Cerebellar cortex (tissue), 1 donor: ENCODE data around the gene GAB1.

Experiments
- DNase-seq: peaks from one replicate; pipeline ENCODE4 v3.0.0-alpha.2; 2015; ENCODE audit warnings: low spot score

Gene GAB1

DNA sequence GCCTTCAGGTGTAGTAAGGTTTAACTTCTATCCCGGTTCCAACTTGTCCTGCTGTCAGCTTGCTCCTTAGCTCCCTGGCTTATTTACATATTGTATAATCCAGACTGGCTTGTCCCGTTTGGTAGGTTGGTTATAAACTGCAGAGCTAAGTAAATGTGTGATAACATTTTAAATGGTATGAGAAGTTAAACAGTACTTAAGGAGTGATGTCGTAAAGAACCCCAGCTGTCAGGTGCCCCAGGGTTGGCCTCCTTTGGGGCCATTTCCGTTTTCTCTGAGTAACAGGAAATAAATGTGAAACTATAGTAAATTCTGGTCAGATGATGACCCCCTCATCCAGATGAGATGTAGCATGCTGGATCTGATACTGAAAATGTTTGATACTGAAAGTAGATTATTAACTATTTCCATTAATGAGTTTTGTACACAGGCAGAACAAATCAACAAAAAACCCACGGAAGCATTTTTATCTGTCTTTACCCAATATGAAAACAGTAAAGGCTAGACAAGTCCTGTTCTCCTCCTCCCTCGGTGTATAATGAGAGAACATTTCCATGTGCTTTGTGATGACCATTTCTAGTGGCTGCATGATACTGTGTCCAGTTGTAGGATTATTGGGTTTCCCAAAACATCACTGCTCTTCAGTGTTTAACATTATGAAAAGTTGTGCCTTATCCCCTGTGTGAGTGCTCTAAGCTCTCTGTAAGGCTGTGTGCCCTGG, 22.4 kb downstream of the GAB1 start:
- DNase-seq = no peak

DNA sequence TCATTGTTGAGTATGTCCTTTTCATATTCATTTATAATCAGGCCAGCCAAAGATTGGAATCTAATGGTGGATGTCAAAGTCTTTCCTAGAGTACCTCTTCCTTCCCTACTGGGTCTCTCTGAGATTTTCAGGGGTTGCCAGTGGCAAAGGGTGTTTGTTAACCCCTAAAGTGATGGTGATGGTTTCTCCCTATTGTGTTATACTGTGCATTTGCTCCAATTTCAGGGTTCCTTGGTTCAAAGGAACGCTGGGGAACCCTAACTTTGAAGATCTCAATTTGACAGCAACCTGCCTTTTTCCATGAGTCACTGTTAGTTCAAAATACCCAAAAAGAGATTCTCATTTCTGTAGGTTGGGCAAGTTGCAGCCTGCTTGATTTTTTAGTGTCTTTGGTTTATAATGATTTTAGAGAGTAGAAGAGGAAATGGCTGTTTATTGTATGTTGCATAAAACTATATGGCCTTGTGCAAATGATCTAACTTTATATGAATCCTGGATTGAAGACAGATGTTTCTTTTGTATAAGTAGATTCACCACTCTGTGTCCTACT, 23.0 kb downstream of the GAB1 start:
- no peak for DNase-seq

DNA sequence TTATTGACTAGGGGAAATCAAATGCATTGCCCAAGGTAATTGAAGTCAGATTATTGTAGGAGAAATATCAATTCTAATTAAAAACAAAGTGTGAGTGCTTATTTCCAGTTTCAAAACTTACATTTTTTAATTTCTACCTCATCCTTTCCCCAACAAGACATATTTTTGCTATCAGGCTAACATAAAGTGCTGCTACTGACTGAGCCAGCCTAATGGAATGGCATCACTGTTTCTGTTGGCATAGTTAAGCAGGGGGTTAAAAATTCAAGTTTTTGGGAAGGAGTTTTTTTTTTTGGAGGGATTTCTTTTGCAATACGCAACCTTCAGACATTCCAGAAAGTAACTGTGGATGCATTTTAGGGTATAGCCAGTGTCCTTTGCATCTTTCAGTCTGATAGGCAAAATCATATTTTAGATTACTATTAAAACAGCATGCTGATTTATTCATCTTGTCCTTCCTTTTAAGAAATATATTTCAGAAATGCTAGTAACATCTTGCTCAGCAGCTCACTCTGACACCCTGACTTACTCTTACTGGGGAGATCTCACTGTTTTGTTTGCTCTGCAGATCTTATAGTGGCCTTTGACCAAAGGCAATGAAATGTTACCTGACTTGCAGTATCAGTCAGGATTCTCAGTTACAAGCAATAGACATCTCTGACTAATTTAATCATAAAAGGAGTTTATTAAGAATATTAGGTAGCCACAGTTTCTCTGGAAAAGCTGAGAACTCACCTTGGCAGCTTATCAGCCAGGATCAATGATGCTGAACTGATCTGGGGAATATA, 24.4 kb downstream of the GAB1 start:
- no peak for DNase-seq

DNA sequence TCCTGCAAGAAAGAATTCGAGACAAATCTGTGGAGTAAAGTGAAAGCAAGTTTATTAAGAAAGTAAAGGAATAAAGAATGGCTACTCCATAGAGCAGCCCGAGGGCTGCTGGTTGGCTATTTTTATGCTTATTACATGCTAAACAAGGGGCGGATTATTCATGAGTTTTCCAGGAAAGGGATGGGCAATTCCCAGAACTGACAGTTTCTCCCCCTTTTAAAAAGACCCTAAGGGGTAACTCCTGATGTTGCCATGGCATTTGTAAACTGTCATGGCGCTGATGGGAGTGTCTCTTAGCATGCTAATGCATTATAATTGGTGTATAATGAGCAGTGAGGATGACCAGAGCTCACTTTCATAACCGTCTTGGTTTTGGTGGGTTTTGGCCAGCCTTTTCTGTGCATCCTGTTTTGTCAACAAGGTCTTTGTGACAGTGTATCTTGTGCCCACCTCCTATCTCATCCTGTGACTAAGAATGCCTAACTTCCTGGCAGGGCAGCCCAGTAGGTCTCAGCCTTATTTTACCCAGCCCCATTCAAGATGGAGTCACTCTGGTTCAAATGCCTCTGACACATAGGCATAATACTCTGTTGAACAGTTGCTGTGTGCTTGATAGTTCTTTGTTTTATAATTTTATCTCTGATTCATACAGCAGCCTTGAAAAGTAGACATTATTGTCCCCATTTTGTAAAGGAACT, 25.8 kb downstream of the GAB1 start:
- DNase-seq = no peak

DNA sequence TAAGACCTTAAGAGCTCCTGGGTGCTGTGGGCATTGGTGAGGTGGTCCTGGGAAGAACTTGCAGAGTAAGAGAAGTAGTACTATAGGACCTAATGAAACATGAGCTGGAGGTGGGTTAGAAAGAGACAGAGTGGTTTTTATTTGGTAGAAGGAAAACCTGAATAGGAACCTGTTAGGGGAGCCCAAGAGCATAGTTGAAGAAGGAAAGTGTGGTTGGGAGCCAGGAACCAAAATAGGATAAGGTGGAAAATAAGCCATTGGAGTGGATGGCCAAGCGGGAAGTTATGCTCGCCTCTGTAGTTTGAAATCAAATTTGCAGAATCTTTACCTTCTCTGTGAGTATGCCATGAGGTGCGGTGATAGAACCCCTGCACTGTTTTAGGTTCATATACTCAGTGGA, 26.7 kb downstream of the GAB1 start:
- no peak for DNase-seq

DNA sequence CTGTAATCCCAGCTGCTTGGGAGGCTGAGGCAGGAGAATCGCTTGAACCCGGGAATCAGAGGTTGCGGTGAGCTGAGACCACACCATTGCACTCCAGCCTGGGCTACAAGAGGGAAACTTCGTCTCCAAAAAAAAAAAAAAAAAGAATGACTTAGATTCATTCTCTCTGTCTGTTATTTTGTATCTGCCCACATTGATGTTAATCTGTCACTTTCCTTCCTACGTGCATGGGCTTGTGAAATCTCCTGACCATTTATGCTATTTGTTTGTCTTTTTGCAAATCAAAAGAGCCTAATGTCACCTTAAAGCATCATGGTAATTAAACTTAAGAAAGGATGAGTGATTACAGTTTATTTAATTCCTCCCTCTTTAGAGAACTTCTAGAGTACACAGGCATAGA, 27.4 kb downstream of the GAB1 start:
- DNase-seq = no peak

DNA sequence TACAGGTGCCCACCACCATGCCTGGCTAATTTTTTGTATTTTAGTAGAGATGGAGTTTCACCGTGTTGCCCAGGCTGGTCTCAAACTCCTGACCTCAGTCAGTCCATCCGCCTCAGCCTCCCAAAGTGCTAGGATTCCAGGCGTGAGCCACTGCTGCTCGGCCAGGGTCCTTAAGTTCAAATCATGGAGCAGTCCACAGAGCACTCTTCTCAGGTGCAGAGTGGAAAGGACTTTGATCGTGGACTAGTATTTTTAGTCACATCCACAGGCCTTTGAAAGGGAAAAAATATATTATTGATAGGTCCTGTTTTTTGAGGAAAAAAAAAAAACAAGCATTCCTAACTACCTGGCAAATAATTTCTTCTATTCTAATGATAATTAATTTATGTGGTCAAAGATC, 31.2 kb downstream of the GAB1 start:
- DNase-seq = no peak

DNA sequence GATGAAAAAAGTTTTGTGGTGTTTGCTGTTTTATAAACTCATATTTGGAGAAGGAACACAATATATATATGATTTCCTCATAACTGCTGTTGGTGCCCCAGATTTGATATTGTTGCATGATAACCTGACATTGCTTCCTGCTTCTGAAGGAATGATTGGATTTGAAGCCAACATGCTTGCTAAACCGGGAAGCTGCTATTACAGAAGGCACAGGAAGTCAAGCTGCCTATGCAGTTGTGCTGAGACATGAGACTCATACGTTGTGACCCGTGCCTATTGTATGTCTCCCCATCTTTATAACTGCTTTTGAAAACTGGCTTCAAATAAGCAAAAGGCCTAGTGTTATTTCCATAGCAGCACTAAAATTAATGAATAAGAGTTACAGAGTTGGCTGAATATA, 32.9 kb downstream of the GAB1 start:
- no peak for DNase-seq

DNA sequence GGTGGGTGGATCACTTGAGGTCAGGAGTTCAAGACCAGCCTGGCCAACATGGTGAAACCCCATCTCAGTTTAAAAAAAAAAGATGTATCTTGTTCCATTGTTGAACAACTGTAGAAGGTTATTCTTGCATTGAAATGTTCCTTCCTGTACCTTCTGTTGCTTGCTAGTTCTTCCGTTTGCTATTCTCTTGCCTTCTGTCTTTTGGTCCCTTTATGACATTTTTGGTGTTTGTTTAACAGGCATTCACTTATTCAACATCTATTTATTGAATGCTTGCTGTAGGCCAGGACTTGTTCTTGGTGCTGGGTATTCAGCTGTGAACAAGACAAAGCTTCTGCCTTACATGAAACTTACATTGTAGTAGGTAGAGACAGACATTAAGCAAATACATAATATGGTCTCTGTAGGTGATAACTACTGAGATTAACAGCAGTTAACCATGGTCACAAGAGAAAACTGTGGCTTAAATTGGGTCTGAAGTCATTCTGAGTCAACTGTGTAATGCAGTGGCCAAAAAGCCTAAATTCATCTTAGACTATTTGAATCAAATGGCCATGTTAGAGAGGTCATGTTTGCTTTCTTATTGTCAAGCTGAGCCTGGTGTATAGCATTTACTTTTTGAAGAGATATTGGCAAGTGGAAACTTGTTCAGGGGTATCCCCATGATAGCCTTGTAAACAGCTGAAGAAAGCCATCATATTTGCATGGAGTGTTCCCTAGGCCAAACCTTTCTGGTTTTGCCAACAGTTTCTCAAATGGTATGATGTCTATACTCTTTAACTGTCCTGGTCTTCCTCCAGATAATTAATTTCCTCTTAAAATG, 35.6 kb downstream of the GAB1 start:
- DNase-seq = no peak

DNA sequence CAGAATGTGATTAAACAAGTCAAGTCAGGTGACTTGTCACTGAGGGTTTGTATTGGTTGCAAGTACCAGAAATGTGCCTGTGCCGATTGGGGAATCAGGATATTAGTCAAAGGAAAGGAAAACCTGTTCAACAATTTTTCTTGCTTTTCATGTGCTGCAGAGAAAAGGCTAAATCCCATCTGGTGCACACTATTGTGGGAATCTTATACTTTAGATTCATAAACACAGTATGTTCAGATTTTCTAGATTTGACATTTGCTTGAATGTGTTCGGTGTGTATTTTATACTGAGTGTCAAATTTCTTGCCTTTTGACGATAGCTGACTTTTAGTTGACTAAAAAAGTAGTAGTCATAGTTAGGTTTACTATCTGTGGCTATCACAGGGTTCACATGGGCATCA, 37.6 kb downstream of the GAB1 start:
- DNase-seq = no peak

DNA sequence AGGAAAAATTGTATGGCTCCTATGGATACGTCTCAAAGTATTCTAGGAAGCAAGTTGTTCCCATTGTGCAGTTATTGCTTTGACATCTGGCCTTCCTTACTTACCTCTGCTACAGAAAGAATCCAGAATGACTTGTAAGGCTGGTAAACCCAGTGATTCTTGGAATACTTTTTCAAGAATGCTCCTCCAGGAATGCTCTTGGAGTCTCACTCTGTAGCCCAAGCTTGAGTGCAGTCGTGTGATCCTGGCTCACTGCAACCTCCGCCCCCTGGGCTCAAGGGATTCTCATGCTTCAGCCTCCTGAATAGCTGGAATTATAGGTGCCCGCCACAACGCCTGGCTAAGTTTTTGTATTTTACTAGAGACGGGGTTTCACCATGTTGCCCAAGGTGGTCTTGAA, 38.1 kb downstream of the GAB1 start:
- no peak for DNase-seq

DNA sequence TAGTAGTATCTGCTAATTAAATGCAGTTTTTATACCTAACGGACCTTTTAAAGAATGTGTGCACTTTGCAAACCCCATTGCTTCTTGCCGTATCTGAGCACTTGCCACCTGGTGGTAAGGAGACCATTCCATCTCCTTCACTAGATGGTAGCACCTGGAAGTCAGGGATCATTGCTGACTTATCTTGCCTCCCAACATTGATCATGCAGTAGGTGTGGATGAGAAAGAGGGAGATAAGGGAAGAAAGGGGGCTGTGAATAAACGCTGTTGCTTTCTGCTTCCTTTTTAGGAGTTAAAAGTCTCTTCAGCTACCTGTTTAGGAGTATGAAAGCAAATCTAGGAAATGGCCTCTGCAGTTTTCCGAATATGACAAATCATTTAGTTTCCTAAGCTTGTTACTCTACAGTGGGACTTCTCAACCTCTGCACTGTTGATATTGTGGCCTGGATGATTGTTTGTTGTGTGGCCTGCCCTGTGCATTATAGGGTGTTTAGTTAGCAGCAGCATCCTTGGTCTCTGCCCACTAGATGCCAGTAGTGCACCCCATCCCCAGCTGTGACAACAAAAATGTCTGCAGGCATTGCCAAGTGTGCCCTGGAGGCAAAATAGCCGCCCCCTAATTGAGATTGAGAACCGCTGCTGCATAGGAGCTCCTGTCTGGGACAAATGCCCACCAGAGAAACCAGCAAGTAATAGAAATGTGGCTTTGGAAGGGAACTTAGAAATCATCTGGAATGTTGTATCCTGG, 38.8 kb downstream of the GAB1 start:
- DNase-seq = peak; percentile 16

DNA sequence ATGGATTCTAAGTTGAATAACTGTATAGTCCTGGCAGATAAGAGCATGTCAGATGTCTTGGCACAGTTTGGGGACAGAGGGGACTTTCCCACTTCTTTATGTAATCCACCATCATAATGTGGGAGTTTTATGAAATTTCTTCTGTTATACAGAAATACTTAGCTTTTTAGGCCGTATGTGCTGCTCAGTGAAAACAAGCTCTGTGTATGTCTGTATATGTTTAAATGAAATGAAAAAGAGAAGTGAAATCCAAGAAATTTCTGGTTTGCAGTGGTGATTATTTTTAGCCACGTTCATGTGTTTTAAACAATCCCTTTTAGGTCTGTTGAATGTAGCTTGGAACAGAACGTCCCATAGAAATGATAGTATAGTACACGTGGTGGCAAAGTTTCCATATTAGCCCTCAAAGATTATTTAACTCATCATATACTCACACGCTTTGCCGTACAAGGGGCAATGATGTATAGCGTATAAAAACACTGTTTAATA, 41.0 kb downstream of the GAB1 start:
- DNase-seq = no peak

DNA sequence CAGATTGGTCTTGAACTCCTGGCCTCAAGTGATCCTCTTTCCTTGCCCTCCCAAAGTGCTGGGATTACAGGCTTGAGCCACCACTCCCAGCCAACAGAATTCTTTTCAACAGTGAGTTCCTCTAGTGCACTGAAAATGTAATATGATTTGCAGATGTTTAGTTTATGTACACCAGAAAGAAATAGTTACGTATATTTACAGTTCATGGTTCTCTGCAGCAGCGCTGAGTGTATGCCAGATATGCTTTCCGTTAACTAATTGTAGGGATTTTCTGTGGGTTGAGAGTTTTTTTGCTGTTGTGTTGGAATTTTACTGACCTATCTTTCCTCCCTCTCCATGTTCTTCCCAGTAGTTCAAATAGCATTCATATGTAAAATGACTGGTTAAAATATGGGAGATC, 44.0 kb downstream of the GAB1 start:
- no peak for DNase-seq

DNA sequence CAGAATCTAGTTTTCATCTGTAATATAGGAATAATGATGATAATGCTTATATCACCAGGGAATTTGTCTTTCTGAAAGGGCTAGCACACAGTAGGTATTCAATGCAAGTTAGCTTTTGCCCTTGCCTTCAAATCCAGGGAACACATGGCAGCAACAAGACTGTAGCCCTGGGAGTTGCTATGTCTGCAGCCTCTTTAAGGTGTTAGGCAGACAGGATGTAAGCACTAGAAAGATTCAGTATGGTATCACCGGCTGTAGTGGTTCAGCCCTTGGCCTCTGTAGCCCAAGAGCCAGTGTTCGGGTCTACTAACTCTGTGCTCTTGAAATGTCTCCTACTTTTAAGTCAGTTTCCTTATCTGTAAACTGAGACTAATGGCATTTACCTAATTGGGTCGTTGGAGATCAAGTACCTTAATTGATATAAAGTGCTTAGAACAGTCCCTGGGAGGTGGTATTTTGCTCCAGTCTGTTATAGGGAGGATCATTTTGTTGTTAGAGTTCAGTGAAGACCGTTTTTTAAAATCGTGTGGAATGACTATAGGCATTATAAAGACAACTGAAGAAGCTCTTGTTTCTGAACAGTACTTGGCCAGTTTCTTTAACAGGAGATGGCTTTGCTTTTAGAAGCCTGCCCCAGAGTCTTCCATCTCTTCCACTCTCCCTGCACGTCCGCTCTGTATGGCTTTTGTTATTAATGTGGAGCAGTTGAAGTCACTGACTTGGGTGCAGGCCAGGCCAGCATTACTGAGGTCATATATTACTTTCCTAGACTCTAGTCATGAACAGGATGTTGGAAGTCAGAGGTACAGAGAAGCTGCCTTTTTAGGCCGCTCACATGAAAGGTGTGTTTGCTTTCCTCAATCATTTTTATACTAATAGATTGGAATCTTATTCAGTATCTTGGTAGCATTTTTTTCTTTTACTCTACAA, 44.8 kb downstream of the GAB1 start:
- DNase-seq = no peak

DNA sequence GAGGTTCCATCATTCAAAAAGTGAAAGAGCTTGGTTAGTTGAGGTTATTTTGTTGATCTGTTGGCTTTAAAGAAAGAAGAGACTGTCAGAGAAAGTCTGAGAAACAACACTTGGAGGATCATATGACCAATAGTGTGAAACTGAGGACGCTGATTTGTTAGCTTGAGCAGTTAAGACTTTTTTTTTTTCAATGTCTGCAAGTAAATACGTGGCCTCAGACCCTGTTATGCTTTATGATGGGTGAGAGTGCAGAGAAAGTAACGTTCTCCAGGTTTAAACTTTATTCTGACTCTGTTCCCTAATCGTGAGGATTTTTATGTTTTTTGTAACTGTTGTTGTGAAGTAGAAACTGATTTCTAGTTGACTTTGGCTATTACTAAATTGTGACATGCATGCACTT, 45.9 kb downstream of the GAB1 start:
- no peak for DNase-seq

DNA sequence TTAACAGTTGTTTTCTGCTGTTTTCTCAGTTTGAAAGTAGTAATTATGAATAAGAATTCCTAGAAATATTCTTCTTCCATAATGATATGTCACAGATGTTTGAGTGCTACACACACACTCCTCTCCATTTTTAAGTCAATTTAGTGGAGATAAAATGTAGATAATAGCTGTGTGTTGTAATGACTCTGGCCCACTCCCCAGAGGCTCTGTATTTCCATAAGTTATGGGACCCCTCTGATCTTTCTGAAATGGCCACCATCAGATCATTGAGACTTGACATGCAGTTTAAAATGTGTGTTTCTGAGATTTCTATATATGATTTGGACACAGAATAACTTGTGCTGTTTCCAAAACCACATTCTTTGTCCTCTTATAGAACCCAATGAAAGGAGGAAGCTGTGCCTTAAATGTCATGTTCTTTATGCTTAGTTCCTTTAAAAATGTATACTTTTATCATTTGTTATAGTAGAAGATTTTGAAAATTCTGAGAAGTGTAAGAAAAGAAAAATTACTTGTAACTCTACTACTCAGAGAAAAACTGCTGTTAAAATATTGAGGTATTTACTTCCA, 46.4 kb downstream of the GAB1 start:
- no peak for DNase-seq

DNA sequence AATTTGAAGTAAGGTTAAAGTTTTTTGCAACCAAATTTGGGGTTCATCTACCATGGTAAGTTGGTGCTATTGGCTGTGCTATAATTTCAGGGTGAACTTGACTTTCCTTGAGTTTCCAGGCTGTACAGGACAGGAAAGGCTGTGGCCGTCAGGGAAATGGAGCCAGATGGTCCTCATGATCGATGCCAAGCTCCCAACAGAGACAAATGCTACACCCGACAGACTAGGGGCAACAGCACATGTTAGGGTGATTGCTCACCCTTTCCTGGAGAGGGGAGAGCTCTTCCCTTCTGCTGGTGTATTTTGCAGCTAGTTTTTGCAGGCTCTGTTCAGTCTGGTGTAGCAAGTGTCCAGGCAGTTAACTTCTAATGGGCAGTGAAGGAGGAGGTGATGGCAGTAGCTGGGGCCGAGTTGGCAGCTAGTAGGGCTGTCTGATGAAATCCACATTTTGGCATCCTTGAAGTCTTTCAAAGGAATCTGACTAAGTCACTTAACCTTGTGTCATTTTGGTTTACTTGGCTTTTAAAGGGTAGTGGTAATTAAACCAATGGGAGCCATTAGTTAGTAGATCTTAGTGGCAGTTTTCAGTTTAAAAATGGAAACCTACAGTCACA, 47.8 kb downstream of the GAB1 start:
- DNase-seq = peak; percentile 54

DNA sequence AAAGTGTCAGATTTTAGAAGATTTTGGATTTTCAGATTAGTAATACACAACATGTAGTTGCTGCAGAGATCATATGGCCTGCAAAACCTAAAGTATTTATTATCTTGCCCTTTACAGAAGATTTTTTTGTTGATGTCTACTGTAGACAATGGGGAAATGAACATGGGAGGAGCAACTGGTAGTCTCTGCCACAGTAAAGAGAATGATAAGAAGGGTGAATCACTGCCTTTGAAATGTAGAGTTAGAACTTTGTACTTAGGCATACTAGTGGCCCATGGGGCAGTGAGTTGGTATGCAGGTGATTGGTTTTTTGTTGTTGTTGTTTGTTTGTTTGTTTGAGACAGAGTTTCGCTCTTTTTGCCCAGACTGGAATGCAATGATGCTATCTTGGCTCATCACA, 50.1 kb downstream of the GAB1 start:
- DNase-seq = no peak
